Measurements from ENCODE around the gene RNF207. TPM values are rescaled to one million over a fixed set of nuclear protein-coding genes. Genes with fewer than 3 reads are reported as not detected.

Gene RNF207
- total RNA-seq, 4 donors from 2014 or later, result 2.1 to 41.1 (median 20.5) TPM

DNA sequence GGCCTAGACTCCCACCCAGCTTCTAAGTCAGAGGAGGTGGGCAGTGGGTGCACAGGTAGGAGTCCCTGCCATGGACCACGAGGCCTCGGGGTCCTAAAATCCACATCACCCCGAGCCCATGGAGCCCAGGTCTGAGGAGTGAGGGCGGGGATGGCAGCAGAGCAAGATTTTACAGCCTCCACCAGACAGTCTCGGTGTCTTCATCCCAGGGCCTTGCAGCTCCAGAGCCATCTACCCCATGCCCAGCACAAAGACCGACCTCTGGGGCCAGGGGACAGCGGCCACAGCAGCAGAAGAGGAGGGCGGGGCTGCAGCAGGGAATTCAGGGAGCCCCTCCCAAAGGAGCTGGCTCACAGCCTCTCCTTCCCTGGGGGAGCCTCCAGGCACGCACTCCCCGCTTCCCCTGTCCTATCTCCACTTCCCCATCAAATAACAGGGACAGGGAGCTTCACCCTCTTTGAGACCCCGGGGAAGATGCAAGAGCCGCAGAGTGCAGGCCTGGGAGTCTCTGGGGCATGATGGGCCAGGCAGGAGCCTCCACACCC, 40.4 kb upstream of the RNF207 start:
- Histone ChIP-seq H3K4me3 (no peak overlapping the region), H3K36me3 (no peaks in the 10 kb centered on the region), H3K9me3 (no peaks in the 10 kb centered on the region), H3K27ac (no peak overlapping the region), H3K4me1 (no peaks in the 10 kb centered on the region), H3K27me3 (no peaks in the 10 kb centered on the region)
- intact Hi-C loops (cut with DNase I; ENCODE audit: low total_unique reads), result no loop called here
- no peak for TF ChIP-seq POLR2A (IDR thresholded peaks at IDR 0.05)
- TF ChIP-seq, protein P1, sequence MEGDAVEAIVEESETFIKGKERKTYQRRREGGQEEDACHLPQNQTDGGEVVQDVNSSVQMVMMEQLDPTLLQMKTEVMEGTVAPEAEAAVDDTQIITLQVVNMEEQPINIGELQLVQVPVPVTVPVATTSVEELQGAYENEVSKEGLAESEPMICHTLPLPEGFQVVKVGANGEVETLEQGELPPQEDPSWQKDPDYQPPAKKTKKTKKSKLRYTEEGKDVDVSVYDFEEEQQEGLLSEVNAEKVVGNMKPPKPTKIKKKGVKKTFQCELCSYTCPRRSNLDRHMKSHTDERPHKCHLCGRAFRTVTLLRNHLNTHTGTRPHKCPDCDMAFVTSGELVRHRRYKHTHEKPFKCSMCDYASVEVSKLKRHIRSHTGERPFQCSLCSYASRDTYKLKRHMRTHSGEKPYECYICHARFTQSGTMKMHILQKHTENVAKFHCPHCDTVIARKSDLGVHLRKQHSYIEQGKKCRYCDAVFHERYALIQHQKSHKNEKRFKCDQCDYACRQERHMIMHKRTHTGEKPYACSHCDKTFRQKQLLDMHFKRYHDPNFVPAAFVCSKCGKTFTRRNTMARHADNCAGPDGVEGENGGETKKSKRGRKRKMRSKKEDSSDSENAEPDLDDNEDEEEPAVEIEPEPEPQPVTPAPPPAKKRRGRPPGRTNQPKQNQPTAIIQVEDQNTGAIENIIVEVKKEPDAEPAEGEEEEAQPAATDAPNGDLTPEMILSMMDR (IDR thresholded peaks at IDR 0.05), result no peak
- no peak for DNase-seq

DNA sequence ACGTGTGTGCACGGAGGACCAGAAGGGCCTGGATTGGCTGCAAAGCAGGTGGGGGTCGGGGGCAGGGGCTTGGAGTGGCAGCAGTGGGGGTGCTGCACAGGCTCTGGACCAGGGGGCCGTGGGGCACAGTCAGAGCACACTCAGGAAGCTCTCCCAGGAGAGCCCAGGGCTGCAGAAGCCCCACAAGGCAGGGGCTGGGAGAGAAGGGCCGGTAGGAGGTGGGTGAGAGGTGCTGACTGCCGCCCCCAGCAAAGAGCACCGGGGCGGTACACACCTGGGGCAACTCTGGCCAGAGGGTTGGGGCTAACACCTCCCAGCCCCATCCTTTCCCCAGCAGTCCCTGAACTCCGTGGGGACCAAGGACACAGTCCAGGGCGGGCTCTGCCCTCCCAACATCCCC, 39.7 kb upstream of the RNF207 start:
- no peaks in the 10 kb centered on the region for H3K27me3 ChIP-seq
- DNase-seq, result no peak
- H3K4me1 ChIP-seq, result no peaks in the 10 kb centered on the region
- H3K9me3 ChIP-seq, result no peaks in the 10 kb centered on the region
- intact Hi-C loops (cut with DNase I; ENCODE audit: low total_unique reads), result no loop called here
- no peak overlapping the region for H3K4me3 ChIP-seq
- TF ChIP-seq, protein P1 (IDR thresholded peaks at IDR 0.05), result no peak
- no peak for TF ChIP-seq POLR2A (IDR thresholded peaks at IDR 0.05)
- no peak overlapping the region for H3K27ac ChIP-seq
- H3K36me3 ChIP-seq, result no peaks in the 10 kb centered on the region

DNA sequence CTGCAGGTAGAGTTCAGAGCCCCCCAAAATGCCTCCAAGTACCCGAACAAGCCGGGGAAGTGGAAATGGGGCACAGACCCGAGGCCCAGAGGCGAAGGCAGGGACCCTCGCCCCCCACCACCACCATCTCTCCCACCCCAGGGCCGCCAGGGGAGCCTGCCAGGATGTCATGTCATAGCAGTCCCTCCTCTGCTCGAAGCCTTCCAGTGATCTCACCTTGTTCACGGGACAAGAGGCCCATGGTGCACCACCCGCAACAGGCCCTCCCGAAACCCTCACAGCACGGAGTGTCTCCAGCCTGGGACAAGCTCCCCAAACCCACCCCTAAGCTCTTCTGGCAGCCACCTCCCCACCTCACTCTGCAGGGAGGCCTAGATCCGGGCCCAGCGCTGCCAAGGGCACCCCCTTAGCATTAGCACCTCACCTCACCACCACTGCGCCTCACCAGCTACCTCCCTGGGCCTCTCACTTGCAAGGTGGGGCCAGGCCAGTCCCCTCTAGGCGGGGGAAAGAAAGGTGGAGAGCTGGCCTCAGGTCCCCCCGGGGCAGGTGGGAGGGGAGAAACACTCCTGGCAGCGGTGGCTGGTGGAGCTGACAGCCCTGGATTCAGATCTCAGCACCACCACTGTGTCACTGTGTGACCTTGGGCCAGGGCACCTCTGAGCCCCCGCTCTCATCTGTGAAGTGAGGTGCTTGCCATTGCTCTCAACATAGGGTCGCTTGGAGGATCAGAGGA, 39.1 kb upstream of the RNF207 start:
- no peaks in the 10 kb centered on the region for H3K27me3 ChIP-seq
- H3K4me1 ChIP-seq, result no peaks in the 10 kb centered on the region
- H3K9me3 ChIP-seq, result no peaks in the 10 kb centered on the region
- H3K27ac ChIP-seq, result no peak overlapping the region
- no peak for TF ChIP-seq POLR2A (IDR thresholded peaks at IDR 0.05)
- TF ChIP-seq, protein P1 (IDR thresholded peaks at IDR 0.05), result no peak
- no peak for DNase-seq
- no peaks in the 10 kb centered on the region for H3K36me3 ChIP-seq
- no peak overlapping the region for H3K4me3 ChIP-seq
- intact Hi-C loops (cut with DNase I; ENCODE audit: low total_unique reads), result no loop called here

DNA sequence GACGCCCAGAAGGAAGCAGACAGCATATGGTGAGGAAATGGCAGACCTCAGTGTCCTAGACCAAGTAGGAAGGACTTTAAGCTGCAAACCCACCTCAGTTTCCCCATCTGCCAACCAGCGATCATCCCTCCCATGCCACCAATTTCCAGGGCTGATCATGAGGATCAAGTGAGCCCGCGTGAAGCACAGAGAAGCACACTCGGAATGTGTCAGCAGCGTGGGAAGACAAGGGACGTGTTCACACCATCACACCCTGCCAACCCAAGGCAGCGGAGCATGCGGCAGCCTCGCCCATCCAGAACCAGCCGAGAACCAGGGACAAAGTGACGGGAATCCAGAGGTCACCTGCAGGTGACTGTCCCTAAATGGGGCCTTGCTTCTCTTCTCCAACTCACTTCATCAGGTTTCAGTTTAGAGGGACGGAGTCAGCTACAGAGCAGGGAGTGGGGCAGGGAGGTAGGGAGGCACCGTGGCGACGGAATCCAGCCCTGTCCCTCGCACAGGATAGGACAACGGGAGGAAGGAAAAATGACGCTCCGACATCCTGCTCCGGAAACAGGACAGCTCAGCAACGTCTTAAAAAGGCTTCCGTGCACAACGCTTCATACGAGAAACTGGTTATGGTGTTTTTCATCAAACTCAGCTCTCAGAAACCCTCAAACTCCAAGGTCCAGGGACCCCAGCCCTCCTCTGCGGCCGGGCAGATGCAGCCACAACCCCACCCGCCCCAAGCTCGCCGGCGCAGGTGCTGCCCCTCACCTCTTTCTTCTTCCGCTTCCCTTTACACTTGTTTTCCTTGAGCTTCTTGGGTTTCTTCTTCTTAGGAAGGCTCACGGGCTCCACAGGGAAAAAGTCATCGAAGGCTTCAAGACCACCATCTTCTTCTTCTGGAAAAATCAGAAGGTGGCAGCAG, 38.3 kb upstream of the RNF207 start:
- no peaks in the 10 kb centered on the region for H3K4me1 ChIP-seq
- no peaks in the 10 kb centered on the region for H3K27me3 ChIP-seq
- no peak overlapping the region for H3K4me3 ChIP-seq
- no peak for DNase-seq
- intact Hi-C loops (cut with DNase I; ENCODE audit: low total_unique reads), result no loop called here
- H3K27ac ChIP-seq, result no peak overlapping the region
- no peaks in the 10 kb centered on the region for H3K9me3 ChIP-seq
- TF ChIP-seq, protein P1 (IDR thresholded peaks at IDR 0.05), result no peak
- TF ChIP-seq POLR2A (IDR thresholded peaks at IDR 0.05), result no peak
- H3K36me3 ChIP-seq, result no peaks in the 10 kb centered on the region
